MM.1S (cell line): ENCODE data around the gene BCL2L11.

Source experiments
- CTCF ChIP-seq: fragments of 300-600 bp; sonication (generic); IDR thresholded peaks from 2 replicates; pipeline ENCODE4 v1.5.1; 2016; ENCODE audit warnings: antibody characterized with exemption, low read length, mixed read lengths
- EZH2 ChIP-seq: fragments of 300-600 bp; sonication (generic); optimal IDR thresholded peaks from 2 replicates; pipeline ENCODE3; 2017; ENCODE audit warnings: low read depth, mild to moderate bottlenecking, antibody characterized with exemption, low read length, mixed read lengths

GRCh38 chr2:111192776-111193368, 72.2 kb downstream of the BCL2L11 start:
- TF ChIP-seq CTCF (no peak), EZH2 (no peak)
